ENCODE measurements around the gene CKAP2L.

DNA sequence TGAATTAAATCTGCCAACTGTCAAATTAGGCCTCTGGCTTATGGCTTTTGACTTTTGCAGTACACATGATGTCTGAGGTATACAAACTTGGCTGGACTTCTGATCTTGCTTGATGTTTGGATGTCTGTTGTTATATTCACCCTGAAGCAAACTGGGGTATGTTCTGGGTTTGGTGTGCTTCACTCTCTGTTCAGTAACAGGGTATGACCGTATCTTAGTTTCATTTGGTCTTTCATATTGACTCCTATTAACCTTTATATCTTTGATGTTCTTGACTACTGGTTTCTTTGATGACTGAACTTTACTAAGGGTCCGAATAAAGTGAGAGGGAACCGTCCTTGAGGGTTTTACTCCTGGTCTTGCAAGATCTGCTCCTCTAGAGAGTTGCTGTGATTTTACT, 8.2 kb downstream of the CKAP2L start:
- TF ChIP-seq, protein P1, sequence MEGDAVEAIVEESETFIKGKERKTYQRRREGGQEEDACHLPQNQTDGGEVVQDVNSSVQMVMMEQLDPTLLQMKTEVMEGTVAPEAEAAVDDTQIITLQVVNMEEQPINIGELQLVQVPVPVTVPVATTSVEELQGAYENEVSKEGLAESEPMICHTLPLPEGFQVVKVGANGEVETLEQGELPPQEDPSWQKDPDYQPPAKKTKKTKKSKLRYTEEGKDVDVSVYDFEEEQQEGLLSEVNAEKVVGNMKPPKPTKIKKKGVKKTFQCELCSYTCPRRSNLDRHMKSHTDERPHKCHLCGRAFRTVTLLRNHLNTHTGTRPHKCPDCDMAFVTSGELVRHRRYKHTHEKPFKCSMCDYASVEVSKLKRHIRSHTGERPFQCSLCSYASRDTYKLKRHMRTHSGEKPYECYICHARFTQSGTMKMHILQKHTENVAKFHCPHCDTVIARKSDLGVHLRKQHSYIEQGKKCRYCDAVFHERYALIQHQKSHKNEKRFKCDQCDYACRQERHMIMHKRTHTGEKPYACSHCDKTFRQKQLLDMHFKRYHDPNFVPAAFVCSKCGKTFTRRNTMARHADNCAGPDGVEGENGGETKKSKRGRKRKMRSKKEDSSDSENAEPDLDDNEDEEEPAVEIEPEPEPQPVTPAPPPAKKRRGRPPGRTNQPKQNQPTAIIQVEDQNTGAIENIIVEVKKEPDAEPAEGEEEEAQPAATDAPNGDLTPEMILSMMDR (IDR thresholded peaks at IDR 0.05; ENCODE audit: low read depth, low read length, poor library complexity, severe bottlenecking) = no peak
- no peak for TF ChIP-seq EZH2phosphoT487 (IDR thresholded peaks at IDR 0.05; ENCODE audit: borderline replicate concordance, low read length)

All from DOHH2 (cell line).